Liver (tissue), 9 donors: Measurements from ENCODE around the gene MLN. TPM values are rescaled to one million over a fixed set of nuclear protein-coding genes. Genes with fewer than 3 reads are reported as not detected.

Source experiments
- DNase-seq: peaks from one replicate; pipeline ENCODE4 v3.0.0-alpha.2; 2017; ENCODE audit warnings: low spot score
- H3K27ac ChIP-seq, 2 donors: one replicate each; pipeline ENCODE4 v1.7.0; 2013; ENCODE audit warnings: inconsistent platforms in 2 of 2, low read length in 2 of 2, control low read depth in 1 of 2, low read depth in 1 of 2, mild to moderate bottlenecking in 1 of 2
- H3K27me3 ChIP-seq, 4 donors: one replicate each; pipeline versions ENCODE4 v1.6.1 to v1.7.0; 2013; ENCODE audit warnings: low read length in 3 of 4, inconsistent platforms in 1 of 4, mild to moderate bottlenecking in 1 of 4, moderate library complexity in 1 of 4; ENCODE audit not compliant: control insufficient read depth in 4 of 4, insufficient read depth in 4 of 4
- H3K36me3 ChIP-seq, 4 donors: one replicate each; pipeline versions ENCODE4 v1.6.1 to v1.7.0; 2013; ENCODE audit warnings: low read length in 3 of 4, mild to moderate bottlenecking in 3 of 4, low read depth in 1 of 4, moderate library complexity in 1 of 4; ENCODE audit not compliant: control insufficient read depth in 4 of 4, insufficient read depth in 3 of 4
- H3K4me1 ChIP-seq, 4 donors: one replicate each; pipeline versions ENCODE4 v1.6.1 to v1.7.0; 2013; ENCODE audit warnings: low read length in 3 of 4, mild to moderate bottlenecking in 3 of 4, moderate library complexity in 1 of 4; ENCODE audit not compliant: control insufficient read depth in 4 of 4, insufficient read depth in 4 of 4
- H3K4me3 ChIP-seq, 3 donors: one replicate each; pipeline versions ENCODE4 v1.6.1 to v1.7.0; 2013; ENCODE audit warnings: low read length in 3 of 3, control low read depth in 1 of 3, low read depth in 1 of 3, mild to moderate bottlenecking in 1 of 3
- H3K9ac ChIP-seq, 2 donors: one replicate each; pipeline ENCODE4 v1.7.0; 2013; ENCODE audit warnings: low read length in 2 of 2, mild to moderate bottlenecking in 2 of 2, moderate library complexity in 2 of 2, control low read depth in 1 of 2, low read depth in 1 of 2
- H3K9me3 ChIP-seq, 4 donors: one replicate each; pipeline versions ENCODE4 v1.6.1 to v1.7.0; 2013; ENCODE audit warnings: low read length in 3 of 4; ENCODE audit not compliant: control insufficient read depth in 4 of 4
- EGR1 ChIP-seq, 2 donors: IDR thresholded peaks; 2 replicates each; pipeline ENCODE4 v1.6.1; 2016 to 2018; ENCODE audit warnings: antibody characterized with exemption in 2 of 2, low read depth in 2 of 2
- FOXA1 ChIP-seq: IDR thresholded peaks from 2 replicates; pipeline ENCODE4 v1.6.1; 2016; ENCODE audit warnings: antibody characterized with exemption
- FOXA2 ChIP-seq: IDR thresholded peaks from 2 replicates; pipeline ENCODE4 v1.6.1; 2016; ENCODE audit warnings: antibody characterized with exemption
- GABPA ChIP-seq, 2 donors: IDR thresholded peaks in 1 of 2; conservative IDR thresholded peaks in 1 of 2; 2 replicates each; pipeline ENCODE4 v1.6.1; 2016; ENCODE audit warnings: antibody characterized with exemption in 2 of 2, mild to moderate bottlenecking in 1 of 2, moderate library complexity in 1 of 2
- HNF4A ChIP-seq, 2 donors: conservative IDR thresholded peaks; 2 replicates each; pipeline ENCODE4 v1.6.1; 2016; ENCODE audit warnings: antibody characterized with exemption in 2 of 2, mild to moderate bottlenecking in 2 of 2
- HNF4G ChIP-seq: IDR thresholded peaks from 2 replicates; pipeline ENCODE4 v1.6.1; 2016; ENCODE audit warnings: antibody characterized with exemption
- JUND ChIP-seq, 2 donors: IDR thresholded peaks; 2 replicates each; pipeline ENCODE4 v1.6.1; 2016; ENCODE audit warnings: antibody characterized with exemption in 2 of 2
- NR2F2 ChIP-seq: IDR thresholded peaks from 2 replicates; pipeline ENCODE4 v1.6.1; 2016; ENCODE audit warnings: antibody characterized with exemption
- RAD21 ChIP-seq, 2 donors: IDR thresholded peaks; 2 replicates each; pipeline ENCODE4 v1.6.1; 2016; ENCODE audit warnings: antibody characterized with exemption in 2 of 2, mild to moderate bottlenecking in 2 of 2
- RXRA ChIP-seq, 2 donors: IDR thresholded peaks; 2 replicates each; pipeline ENCODE4 v1.6.1; 2017 to 2018; ENCODE audit warnings: antibody characterized with exemption in 2 of 2, mild to moderate bottlenecking in 1 of 2
- SP1 ChIP-seq: IDR thresholded peaks from 2 replicates; pipeline ENCODE4 v1.6.1; 2018; ENCODE audit warnings: antibody characterized with exemption, mild to moderate bottlenecking
- TAF1 ChIP-seq: conservative IDR thresholded peaks from 2 replicates; pipeline ENCODE4 v1.6.1; 2016; ENCODE audit warnings: antibody characterized with exemption, mild to moderate bottlenecking
- YY1 ChIP-seq: IDR thresholded peaks from 2 replicates; pipeline ENCODE4 v1.6.1; 2016; ENCODE audit warnings: antibody characterized with exemption, mild to moderate bottlenecking
- WGBS: extraction: QIAGEN DNeasy Blood & Tissue Kit; methylation state at CpG from one replicate; pipeline ENCODE4 v1.1.7; 2013; 5-methylcytosine and 5-hydroxymethylcytosine counted together
- polyA plus RNA-seq, 2 donors: library from polyadenylated mRNA; stranded (reverse) in 1 of 2; unstranded in 1 of 2; fragments of 200-250 nt in 1 of 2; fragments of >200 nt in 1 of 2; fragmentation: Nextera tagmentation in 1 of 2; extraction: Ambion mirVana in 1 of 2; gene quantifications; one replicate each; pipeline versions ENCODE4 v1.2.1 to v1.2.3, GENCODE V29; 2013 to 2015
- total RNA-seq, 2 donors: library from RNA; depleted of rRNA; stranded (reverse); fragments of >200 nt; gene quantifications; one replicate each; pipeline ENCODE4 v1.2.3, GENCODE V29; 2014
- TF ChIP-seq, protein P1 (sequence below): fragments of 150-350 bp; IDR thresholded peaks from 2 replicates; pipeline ENCODE4 v1.5.1; 2017; ENCODE audit warnings: improper control_type of control experiment, low read depth, low read length; ENCODE audit not compliant: missing input control
- TF ChIP-seq, protein P2 (sequence below): IDR thresholded peaks from 2 replicates; pipeline ENCODE4 v1.6.1; 2016; ENCODE audit warnings: antibody characterized with exemption
- TF ChIP-seq, protein P3 (sequence below): IDR thresholded peaks from 2 replicates; pipeline ENCODE4 v1.6.1; 2016; ENCODE audit warnings: antibody characterized with exemption, mild to moderate bottlenecking
- TF ChIP-seq, protein P4 (sequence below): IDR thresholded peaks from 2 replicates; pipeline ENCODE4 v1.6.1; 2016; ENCODE audit warnings: antibody characterized with exemption
- donor health status: healthy.
- donor health status: healthy.
- donor health status: healthy.
- donor health status: healthy.
- donor health status: healthy.

The MLN gene
- total and polyA plus RNA-seq, 4 donors, result not detected

DNA sequence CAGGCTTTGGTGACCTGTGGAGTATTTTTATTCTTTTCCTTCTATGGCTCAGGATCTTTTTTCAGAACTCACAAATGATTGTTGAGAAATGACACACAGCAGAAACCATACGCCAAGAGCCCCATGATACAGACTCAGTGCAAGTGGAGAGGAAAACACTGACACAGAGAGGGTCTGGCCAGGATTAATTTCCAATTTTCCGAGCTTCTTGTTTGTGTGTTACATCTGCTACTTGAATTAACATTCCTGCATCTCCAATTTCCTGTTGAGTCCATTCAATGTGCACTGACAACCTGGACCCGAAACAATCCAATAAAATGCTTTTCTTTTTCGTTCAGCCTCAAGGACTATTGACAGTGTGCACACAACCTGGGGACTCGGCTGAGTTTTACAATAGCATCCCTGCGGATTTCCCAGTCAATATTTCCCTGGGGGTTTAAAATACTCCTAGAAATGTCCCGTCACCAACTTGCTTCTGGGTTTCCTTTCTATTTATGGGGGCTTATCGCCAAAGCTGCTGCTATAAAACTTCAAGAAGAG lies 4.9 kb upstream of the MLN start:
- TF ChIP-seq, protein P1, sequence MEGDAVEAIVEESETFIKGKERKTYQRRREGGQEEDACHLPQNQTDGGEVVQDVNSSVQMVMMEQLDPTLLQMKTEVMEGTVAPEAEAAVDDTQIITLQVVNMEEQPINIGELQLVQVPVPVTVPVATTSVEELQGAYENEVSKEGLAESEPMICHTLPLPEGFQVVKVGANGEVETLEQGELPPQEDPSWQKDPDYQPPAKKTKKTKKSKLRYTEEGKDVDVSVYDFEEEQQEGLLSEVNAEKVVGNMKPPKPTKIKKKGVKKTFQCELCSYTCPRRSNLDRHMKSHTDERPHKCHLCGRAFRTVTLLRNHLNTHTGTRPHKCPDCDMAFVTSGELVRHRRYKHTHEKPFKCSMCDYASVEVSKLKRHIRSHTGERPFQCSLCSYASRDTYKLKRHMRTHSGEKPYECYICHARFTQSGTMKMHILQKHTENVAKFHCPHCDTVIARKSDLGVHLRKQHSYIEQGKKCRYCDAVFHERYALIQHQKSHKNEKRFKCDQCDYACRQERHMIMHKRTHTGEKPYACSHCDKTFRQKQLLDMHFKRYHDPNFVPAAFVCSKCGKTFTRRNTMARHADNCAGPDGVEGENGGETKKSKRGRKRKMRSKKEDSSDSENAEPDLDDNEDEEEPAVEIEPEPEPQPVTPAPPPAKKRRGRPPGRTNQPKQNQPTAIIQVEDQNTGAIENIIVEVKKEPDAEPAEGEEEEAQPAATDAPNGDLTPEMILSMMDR, result no peak
- TF ChIP-seq FOXA2 (no peak), SP1 (no peak), JUND (IDR thresholded peaks at IDR 0.05) (no peak)
- no peak overlapping the region for H3K4me3 ChIP-seq
- H3K27ac ChIP-seq, result no peak overlapping the region
- H3K4me1 ChIP-seq, result no peaks in the 10 kb centered on the region
- peaks cover 0 to 7% (median 0%) of the 10 kb centered on the region in 4 donors for H3K27me3 ChIP-seq
- DNase-seq, result no peak
- WGBS, result 51% methylated on average over 8 of the region's 8 CpGs
- no peak overlapping the region for H3K9ac ChIP-seq
- H3K36me3 ChIP-seq, result no peaks in the 10 kb centered on the region
- H3K9me3 ChIP-seq, result no peaks in the 10 kb centered on the region

DNA sequence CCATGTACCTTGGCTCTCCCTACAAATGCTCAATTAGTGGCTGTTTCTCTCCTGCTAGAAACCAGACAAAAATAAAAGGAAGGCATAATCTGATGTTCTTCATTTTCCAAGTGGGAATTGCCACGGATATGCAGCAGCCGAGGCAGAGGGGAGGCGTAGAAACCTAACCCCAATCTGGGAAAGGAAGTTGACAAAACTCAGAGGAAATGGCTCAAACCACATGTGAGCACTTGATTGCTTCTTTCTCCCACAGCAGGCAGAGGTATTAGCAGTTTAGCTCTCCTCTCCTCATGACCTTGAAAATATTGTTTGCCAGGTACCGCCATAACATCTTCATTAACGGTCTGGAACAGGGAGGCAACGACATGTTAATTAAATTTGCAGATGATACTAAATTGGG lies 3.8 kb upstream of the MLN start:
- TF ChIP-seq SP1, result no peak
- no peak for TF ChIP-seq RXRA (IDR thresholded peaks at IDR 0.05)
- no peak for TF ChIP-seq FOXA2
- TF ChIP-seq FOXA1, result no peak
- TF ChIP-seq, protein P2, sequence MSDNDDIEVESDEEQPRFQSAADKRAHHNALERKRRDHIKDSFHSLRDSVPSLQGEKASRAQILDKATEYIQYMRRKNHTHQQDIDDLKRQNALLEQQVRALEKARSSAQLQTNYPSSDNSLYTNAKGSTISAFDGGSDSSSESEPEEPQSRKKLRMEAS, result no peak
- H3K36me3 ChIP-seq, result no peaks in the 10 kb centered on the region
- DNase-seq, result no peak
- no peak overlapping the region for H3K4me3 ChIP-seq
- no peak overlapping the region for H3K27ac ChIP-seq
- no peaks in the 10 kb centered on the region for H3K4me1 ChIP-seq
- H3K9me3 ChIP-seq, result no peaks in the 10 kb centered on the region
- peaks cover 0 to 7% (median 0%) of the 10 kb centered on the region in 4 donors for H3K27me3 ChIP-seq
- 55% methylated on average over 6 of the region's 6 CpGs for WGBS
- no peak overlapping the region for H3K9ac ChIP-seq

DNA sequence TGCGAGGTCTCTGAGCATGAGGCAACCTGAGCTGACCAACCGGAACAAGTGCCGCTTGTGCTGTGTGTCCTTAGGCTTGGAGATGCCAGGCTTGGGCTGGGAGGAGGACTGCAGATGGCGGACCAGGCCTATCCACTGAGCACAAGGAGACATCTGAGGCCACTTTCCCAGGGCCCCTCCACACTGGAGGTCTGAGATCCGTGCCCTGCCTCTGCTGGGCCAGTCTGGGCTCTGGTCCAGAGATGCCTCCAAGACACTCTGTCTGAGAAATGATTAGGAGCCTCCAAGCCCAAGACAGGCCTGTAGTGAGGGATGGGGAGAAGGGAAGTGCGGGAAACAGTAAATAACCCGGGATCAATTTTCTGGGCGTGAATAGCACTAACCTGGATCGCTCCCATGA lies 3.0 kb upstream of the MLN start:
- DNase-seq, result no peak
- Histone ChIP-seq H3K9ac (no peak overlapping the region), H3K4me1 (no peaks in the 10 kb centered on the region), H3K27ac (no peak overlapping the region), H3K4me3 (no peak overlapping the region), H3K9me3 (no peaks in the 10 kb centered on the region), H3K27me3 (peaks cover 0 to 7% (median 0%) of the 10 kb centered on the region in 4 donors), H3K36me3 (no peaks in the 10 kb centered on the region)
- no peak for TF ChIP-seq HNF4A (conservative IDR thresholded peaks at IDR 0.05)
- TF ChIP-seq HNF4G, result no peak
- no peak for TF ChIP-seq FOXA2
- TF ChIP-seq TAF1, result no peak
- TF ChIP-seq FOXA1, result no peak
- no peak for TF ChIP-seq EGR1 (IDR thresholded peaks at IDR 0.05; ENCODE audit: low read depth in 2 of 2)
- TF ChIP-seq NR2F2, result no peak
- no peak for TF ChIP-seq YY1
- TF ChIP-seq SP1, result no peak
- TF ChIP-seq, protein P1, result no peak
- TF ChIP-seq, protein P3, sequence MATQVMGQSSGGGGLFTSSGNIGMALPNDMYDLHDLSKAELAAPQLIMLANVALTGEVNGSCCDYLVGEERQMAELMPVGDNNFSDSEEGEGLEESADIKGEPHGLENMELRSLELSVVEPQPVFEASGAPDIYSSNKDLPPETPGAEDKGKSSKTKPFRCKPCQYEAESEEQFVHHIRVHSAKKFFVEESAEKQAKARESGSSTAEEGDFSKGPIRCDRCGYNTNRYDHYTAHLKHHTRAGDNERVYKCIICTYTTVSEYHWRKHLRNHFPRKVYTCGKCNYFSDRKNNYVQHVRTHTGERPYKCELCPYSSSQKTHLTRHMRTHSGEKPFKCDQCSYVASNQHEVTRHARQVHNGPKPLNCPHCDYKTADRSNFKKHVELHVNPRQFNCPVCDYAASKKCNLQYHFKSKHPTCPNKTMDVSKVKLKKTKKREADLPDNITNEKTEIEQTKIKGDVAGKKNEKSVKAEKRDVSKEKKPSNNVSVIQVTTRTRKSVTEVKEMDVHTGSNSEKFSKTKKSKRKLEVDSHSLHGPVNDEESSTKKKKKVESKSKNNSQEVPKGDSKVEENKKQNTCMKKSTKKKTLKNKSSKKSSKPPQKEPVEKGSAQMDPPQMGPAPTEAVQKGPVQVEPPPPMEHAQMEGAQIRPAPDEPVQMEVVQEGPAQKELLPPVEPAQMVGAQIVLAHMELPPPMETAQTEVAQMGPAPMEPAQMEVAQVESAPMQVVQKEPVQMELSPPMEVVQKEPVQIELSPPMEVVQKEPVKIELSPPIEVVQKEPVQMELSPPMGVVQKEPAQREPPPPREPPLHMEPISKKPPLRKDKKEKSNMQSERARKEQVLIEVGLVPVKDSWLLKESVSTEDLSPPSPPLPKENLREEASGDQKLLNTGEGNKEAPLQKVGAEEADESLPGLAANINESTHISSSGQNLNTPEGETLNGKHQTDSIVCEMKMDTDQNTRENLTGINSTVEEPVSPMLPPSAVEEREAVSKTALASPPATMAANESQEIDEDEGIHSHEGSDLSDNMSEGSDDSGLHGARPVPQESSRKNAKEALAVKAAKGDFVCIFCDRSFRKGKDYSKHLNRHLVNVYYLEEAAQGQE, result no peak
- TF ChIP-seq JUND (IDR thresholded peaks at IDR 0.05), result no peak
- TF ChIP-seq, protein P4, sequence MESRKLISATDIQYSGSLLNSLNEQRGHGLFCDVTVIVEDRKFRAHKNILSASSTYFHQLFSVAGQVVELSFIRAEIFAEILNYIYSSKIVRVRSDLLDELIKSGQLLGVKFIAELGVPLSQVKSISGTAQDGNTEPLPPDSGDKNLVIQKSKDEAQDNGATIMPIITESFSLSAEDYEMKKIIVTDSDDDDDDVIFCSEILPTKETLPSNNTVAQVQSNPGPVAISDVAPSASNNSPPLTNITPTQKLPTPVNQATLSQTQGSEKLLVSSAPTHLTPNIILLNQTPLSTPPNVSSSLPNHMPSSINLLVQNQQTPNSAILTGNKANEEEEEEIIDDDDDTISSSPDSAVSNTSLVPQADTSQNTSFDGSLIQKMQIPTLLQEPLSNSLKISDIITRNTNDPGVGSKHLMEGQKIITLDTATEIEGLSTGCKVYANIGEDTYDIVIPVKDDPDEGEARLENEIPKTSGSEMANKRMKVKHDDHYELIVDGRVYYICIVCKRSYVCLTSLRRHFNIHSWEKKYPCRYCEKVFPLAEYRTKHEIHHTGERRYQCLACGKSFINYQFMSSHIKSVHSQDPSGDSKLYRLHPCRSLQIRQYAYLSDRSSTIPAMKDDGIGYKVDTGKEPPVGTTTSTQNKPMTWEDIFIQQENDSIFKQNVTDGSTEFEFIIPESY, result no peak
- TF ChIP-seq GABPA (IDR thresholded peaks at IDR 0.05 in 1 of 2, conservative IDR thresholded peaks at IDR 0.05 in 1 of 2), result no peak
- no peak for TF ChIP-seq RAD21 (IDR thresholded peaks at IDR 0.05)
- WGBS, result 81% methylated on average over 9 of the region's 9 CpGs
